Measurements from ENCODE around the gene HIVEP3.

Gene HIVEP3

DNA sequence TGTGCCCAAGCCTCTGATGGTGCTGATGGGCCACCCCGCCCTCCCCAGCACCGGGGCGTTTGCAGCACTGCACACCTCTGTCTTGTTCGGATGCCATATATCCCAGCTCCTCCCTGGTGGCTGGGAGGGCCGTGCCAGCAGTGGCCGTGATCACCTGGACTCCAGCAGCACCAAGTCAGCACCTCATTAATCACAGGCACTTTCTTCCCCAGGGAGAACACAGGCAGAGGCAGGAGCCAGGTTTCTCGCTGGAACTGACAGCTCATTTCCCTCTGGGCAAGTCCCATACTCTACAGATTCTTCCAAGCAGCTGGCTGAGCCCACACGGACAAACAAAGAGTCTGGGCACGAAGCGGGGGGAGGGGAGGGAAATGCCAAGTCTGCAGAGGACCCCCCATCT lies 292.6 kb downstream of the HIVEP3 start:
- Histone ChIP-seq H3K27me3 (peaks cover 0 to under 1% of the 10 kb centered on the region in 2 donors), H3K4me1 (peaks cover 0 to 32% (median 24%) of the 10 kb centered on the region in 4 donors), H3K4me3 (no peak overlapping the region), H3K27ac (no peak overlapping the region), H3K9me3 (no peaks in the 10 kb centered on the region), H3K36me3 (no peaks in the 10 kb centered on the region)
- DNase-seq = no peak
- TF ChIP-seq, protein P1, sequence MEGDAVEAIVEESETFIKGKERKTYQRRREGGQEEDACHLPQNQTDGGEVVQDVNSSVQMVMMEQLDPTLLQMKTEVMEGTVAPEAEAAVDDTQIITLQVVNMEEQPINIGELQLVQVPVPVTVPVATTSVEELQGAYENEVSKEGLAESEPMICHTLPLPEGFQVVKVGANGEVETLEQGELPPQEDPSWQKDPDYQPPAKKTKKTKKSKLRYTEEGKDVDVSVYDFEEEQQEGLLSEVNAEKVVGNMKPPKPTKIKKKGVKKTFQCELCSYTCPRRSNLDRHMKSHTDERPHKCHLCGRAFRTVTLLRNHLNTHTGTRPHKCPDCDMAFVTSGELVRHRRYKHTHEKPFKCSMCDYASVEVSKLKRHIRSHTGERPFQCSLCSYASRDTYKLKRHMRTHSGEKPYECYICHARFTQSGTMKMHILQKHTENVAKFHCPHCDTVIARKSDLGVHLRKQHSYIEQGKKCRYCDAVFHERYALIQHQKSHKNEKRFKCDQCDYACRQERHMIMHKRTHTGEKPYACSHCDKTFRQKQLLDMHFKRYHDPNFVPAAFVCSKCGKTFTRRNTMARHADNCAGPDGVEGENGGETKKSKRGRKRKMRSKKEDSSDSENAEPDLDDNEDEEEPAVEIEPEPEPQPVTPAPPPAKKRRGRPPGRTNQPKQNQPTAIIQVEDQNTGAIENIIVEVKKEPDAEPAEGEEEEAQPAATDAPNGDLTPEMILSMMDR (IDR thresholded peaks at IDR 0.05) = no peak
- intact Hi-C loops (cut with DNase I; ENCODE audit: low total_unique reads) = no loop called here

- Histone ChIP-seq H3K9me3 (no peaks in the 10 kb centered on the region), H3K4me1 (peaks cover 0 to 35% (median 24%) of the 10 kb centered on the region in 4 donors), H3K27ac (no peak overlapping the region), H3K4me3 (no peak overlapping the region), H3K36me3 (no peaks in the 10 kb centered on the region), H3K27me3 (no peaks in the 10 kb centered on the region)
- TF ChIP-seq, protein P1 (IDR thresholded peaks at IDR 0.05) = no peak
- intact Hi-C loops (cut with DNase I; ENCODE audit: low total_unique reads) = no loop called here
- DNase-seq = peak in 1 of 2 donors; percentile 42
Measured at GRCh38 chr1:41623736-41624135, 295.0 kb downstream of the HIVEP3 start.

- Histone ChIP-seq H3K4me1 (peaks cover 0 to 41% (median 30%) of the 10 kb centered on the region in 4 donors), H3K4me3 (no peak overlapping the region), H3K9me3 (no peaks in the 10 kb centered on the region), H3K27me3 (no peaks in the 10 kb centered on the region), H3K36me3 (no peaks in the 10 kb centered on the region), H3K27ac (no peak overlapping the region)
- peak in 1 of 2 donors; percentile 34 for DNase-seq
- TF ChIP-seq, protein P1 (IDR thresholded peaks at IDR 0.05) = no peak
- intact Hi-C loops (cut with DNase I; ENCODE audit: low total_unique reads) = no loop called here
Measured at GRCh38 chr1:41622859-41623732, 295.6 kb downstream of the HIVEP3 start.

DNA sequence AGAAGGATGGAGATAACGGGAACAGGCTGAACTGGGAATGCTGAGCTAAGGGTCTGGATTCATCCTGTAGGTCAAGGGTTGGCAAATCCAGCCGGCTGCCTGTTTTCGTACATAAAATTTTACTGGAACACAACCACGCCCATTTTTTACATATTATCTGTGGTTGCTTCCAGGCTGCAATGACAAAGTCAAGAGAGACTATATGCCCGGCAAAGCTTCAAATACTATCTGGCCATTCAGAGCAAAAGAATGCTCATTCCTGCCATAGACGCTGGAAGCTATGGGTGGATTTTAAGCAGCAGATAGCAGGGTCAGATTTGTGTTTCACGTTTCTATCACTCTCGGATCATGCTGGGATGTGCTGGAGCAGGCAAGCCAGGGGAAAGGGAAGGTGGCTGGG lies 296.3 kb downstream of the HIVEP3 start:
- no peaks in the 10 kb centered on the region for H3K27me3 ChIP-seq
- no peak overlapping the region for H3K27ac ChIP-seq
- no peak overlapping the region for H3K4me3 ChIP-seq
- no peaks in the 10 kb centered on the region for H3K9me3 ChIP-seq
- intact Hi-C loops (cut with DNase I; ENCODE audit: low total_unique reads) = no loop called here
- no peaks in the 10 kb centered on the region for H3K36me3 ChIP-seq
- TF ChIP-seq, protein P1 (IDR thresholded peaks at IDR 0.05) = no peak
- peaks cover 0 to 48% (median 36%) of the 10 kb centered on the region in 4 donors for H3K4me1 ChIP-seq
- no peak for DNase-seq

GRCh38 chr1:41621791-41622190 lies 296.9 kb downstream of the HIVEP3 start:
- H3K4me3 ChIP-seq = no peak overlapping the region
- intact Hi-C loops (cut with DNase I; ENCODE audit: low total_unique reads) = no loop called here
- DNase-seq = peak in 1 of 2 donors; percentile 5
- no peaks in the 10 kb centered on the region for H3K36me3 ChIP-seq
- H3K4me1 ChIP-seq = peaks cover 0 to 43% (median 36%) of the 10 kb centered on the region in 4 donors
- H3K27ac ChIP-seq = no peak overlapping the region
- no peaks in the 10 kb centered on the region for H3K9me3 ChIP-seq
- H3K27me3 ChIP-seq = no peaks in the 10 kb centered on the region
- TF ChIP-seq, protein P1 (IDR thresholded peaks at IDR 0.05) = no peak

All from tibial artery (tissue), 4 donors.